Measurements from ENCODE around the gene SLC18A3.

- TF ChIP-seq CTCF (conservative IDR thresholded peaks at IDR 0.05; ENCODE audit: low read depth, low read length) (no peak), EZH2 (IDR thresholded peaks at IDR 0.05; ENCODE audit: low read length, unreplicated experiment) (no peak)
Observed at GRCh38 chr10:49605939-49606509, 4.1 kb upstream of the SLC18A3 start.

All from PC-3 (cell line).